ENCODE data around the gene FAM181A. TPM values are rescaled to one million over a fixed set of nuclear protein-coding genes. Genes with fewer than 3 reads are reported as not detected.

Gene FAM181A
- polyA plus RNA-seq, 1 donor (not counting 4 experiments of a cell fraction or from before 2014, with no cell fraction given), result 0.04 TPM

DNA sequence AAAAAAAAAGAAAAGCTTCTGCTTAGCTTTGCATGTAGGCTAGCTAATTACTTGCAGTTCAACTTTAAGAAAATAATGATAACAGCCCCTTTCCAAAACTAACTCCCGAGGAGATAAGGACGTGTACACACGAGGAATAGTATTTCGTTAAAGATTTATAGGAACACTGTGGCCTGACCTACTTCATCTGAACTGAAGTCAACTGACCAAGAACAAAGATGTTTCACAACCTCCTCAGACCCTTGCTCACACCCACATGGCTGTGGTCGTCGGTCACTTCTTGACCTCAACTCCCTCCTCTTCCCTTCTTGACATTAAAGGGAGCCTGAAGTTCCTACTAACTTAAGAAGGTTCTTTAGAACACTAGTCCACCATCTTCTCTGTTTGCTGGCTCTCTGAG, 25.3 kb upstream of the FAM181A start:
- Histone ChIP-seq H3K27me3 (ENCODE audit: control insufficient read depth, extremely low read depth, insufficient read depth, low read length) (peaks cover 4% of the 10 kb centered on the region), H2AFZ (ENCODE audit: control insufficient read depth, low read length) (no peak overlapping the region), H3K4me1 (ENCODE audit: control insufficient read depth, extremely low read depth, insufficient read depth, low read length) (no peaks in the 10 kb centered on the region), H3K79me2 (ENCODE audit: control insufficient read depth, insufficient read depth, low read length) (no peaks in the 10 kb centered on the region), H3K36me3 (ENCODE audit: control insufficient read depth in 2 of 2, extremely low read depth in 1 of 2, insufficient read depth in 2 of 2, low read length in 2 of 2) (no peaks in the 10 kb centered on the region), H4K20me1 (ENCODE audit: control insufficient read depth, extremely low read depth, insufficient read depth, low read length) (no peaks in the 10 kb centered on the region), H3K9me3 (ENCODE audit: control insufficient read depth, low read depth, low read length) (no peaks in the 10 kb centered on the region), H3K27ac (ENCODE audit: control insufficient read depth, insufficient read depth, low read length) (no peak overlapping the region), H3K4me3 (ENCODE audit: control insufficient read depth in 2 of 3, extremely low read depth in 1 of 3, insufficient read depth in 2 of 3, low read depth in 1 of 3, low read length in 3 of 3) (no peak overlapping the region), H3K9ac (ENCODE audit: control insufficient read depth, extremely low read depth, insufficient read depth, low read length) (no peak overlapping the region), H3K4me2 (ENCODE audit: control insufficient read depth, extremely low read depth, insufficient read depth, low read depth, low read length) (no peak overlapping the region), H3K9me1 (ENCODE audit: control insufficient read depth, extremely low read depth, insufficient read depth, low read length) (no peaks in the 10 kb centered on the region)
- DNase-seq (ENCODE audit: low read depth, low spot score), result no peak
- no peak for FAIRE-seq
- dilution Hi-C loops (cut with MboI; ENCODE audit: extremely low pct_ligation_motif_present, low sequenced_read_pairs), result loop anchor here (25.0 kb wide), 1 partner anchor 240 kb away; no protein-coding TSS in a partner anchor
- TF ChIP-seq, protein P1, sequence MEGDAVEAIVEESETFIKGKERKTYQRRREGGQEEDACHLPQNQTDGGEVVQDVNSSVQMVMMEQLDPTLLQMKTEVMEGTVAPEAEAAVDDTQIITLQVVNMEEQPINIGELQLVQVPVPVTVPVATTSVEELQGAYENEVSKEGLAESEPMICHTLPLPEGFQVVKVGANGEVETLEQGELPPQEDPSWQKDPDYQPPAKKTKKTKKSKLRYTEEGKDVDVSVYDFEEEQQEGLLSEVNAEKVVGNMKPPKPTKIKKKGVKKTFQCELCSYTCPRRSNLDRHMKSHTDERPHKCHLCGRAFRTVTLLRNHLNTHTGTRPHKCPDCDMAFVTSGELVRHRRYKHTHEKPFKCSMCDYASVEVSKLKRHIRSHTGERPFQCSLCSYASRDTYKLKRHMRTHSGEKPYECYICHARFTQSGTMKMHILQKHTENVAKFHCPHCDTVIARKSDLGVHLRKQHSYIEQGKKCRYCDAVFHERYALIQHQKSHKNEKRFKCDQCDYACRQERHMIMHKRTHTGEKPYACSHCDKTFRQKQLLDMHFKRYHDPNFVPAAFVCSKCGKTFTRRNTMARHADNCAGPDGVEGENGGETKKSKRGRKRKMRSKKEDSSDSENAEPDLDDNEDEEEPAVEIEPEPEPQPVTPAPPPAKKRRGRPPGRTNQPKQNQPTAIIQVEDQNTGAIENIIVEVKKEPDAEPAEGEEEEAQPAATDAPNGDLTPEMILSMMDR (optimal IDR thresholded peaks at IDR 0.05 in 1 of 3, IDR thresholded peaks at IDR 0.05 in 1 of 3, conservative IDR thresholded peaks at IDR 0.05 in 1 of 3; ENCODE audit: extremely low read depth in 1 of 3, insufficient read depth in 2 of 3, low read length in 3 of 3), result no peak
- no peak for TF ChIP-seq EZH2 (IDR thresholded peaks at IDR 0.05; ENCODE audit: low read length)

DNA sequence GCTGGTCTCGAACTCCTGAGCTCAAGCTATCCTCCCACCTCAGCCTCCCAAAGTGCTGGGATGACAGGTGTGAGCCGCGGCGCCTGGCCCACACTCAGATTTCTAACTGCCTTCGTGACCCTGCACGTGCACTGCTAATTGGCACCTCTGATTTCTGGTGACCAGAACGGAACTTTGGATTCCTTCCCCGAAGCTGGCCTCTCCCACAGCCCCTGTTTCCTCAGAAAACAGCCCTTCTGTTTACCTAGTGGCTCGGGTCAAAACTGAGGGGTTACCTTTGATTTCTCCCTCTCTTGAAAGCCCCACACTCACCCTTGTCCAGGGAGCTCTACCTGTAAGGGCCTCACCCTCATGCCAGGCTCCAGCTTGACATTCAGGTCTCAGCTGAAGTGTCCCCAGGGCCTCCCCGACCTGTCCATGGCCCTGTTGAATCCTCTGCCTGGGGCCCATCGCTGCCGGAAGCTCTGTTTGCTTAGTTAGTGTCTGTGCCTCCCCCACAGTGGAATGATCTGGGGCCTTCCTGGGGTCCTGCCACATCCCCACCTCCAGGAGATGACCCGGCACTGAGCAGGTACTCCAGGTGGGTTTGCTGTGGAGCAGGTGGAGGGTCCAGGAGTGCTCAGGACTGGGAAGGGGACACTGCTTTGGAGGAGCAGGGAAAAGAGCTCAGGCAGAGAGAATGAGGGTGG, 24.4 kb upstream of the FAM181A start:
- TF ChIP-seq, protein P1 (optimal IDR thresholded peaks at IDR 0.05 in 1 of 3, IDR thresholded peaks at IDR 0.05 in 1 of 3, conservative IDR thresholded peaks at IDR 0.05 in 1 of 3; ENCODE audit: extremely low read depth in 1 of 3, insufficient read depth in 2 of 3, low read length in 3 of 3), result no peak
- TF ChIP-seq EZH2 (IDR thresholded peaks at IDR 0.05; ENCODE audit: low read length), result no peak
- no peak for FAIRE-seq
- no peaks in the 10 kb centered on the region for H3K9me1 ChIP-seq (ENCODE audit: control insufficient read depth, extremely low read depth, insufficient read depth, low read length)
- no peaks in the 10 kb centered on the region for H3K4me1 ChIP-seq (ENCODE audit: control insufficient read depth, extremely low read depth, insufficient read depth, low read length)
- H2AFZ ChIP-seq (ENCODE audit: control insufficient read depth, low read length), result no peak overlapping the region
- H3K9ac ChIP-seq (ENCODE audit: control insufficient read depth, extremely low read depth, insufficient read depth, low read length), result no peak overlapping the region
- H3K79me2 ChIP-seq (ENCODE audit: control insufficient read depth, insufficient read depth, low read length), result no peaks in the 10 kb centered on the region
- H3K4me2 ChIP-seq (ENCODE audit: control insufficient read depth, extremely low read depth, insufficient read depth, low read depth, low read length), result no peak overlapping the region
- peaks cover 4% of the 10 kb centered on the region for H3K27me3 ChIP-seq (ENCODE audit: control insufficient read depth, extremely low read depth, insufficient read depth, low read length)
- H3K36me3 ChIP-seq (ENCODE audit: control insufficient read depth in 2 of 2, extremely low read depth in 1 of 2, insufficient read depth in 2 of 2, low read length in 2 of 2), result no peaks in the 10 kb centered on the region
- H3K9me3 ChIP-seq (ENCODE audit: control insufficient read depth, low read depth, low read length), result no peaks in the 10 kb centered on the region
- H3K4me3 ChIP-seq (ENCODE audit: control insufficient read depth in 2 of 3, extremely low read depth in 1 of 3, insufficient read depth in 2 of 3, low read depth in 1 of 3, low read length in 3 of 3), result no peak overlapping the region
- H3K27ac ChIP-seq (ENCODE audit: control insufficient read depth, insufficient read depth, low read length), result no peak overlapping the region
- no peaks in the 10 kb centered on the region for H4K20me1 ChIP-seq (ENCODE audit: control insufficient read depth, extremely low read depth, insufficient read depth, low read length)
- no peak for DNase-seq (ENCODE audit: low read depth, low spot score)
- dilution Hi-C loops (cut with MboI; ENCODE audit: extremely low pct_ligation_motif_present, low sequenced_read_pairs), result loop anchor here (25.0 kb wide), 1 partner anchor 240 kb away; no protein-coding TSS in a partner anchor

All from keratinocyte (primary cell).